ENCODE data around the gene VPS45.

VPS45 gene

GRCh38 chr1:150187560-150187931 lies 120.0 kb downstream of the VPS45 start:
- no peak for DNase-seq (ENCODE audit: low spot score)

- no peak for DNase-seq (ENCODE audit: low spot score)
Observed at GRCh38 chr1:150192012-150192411, 124.4 kb downstream of the VPS45 start.

DNA sequence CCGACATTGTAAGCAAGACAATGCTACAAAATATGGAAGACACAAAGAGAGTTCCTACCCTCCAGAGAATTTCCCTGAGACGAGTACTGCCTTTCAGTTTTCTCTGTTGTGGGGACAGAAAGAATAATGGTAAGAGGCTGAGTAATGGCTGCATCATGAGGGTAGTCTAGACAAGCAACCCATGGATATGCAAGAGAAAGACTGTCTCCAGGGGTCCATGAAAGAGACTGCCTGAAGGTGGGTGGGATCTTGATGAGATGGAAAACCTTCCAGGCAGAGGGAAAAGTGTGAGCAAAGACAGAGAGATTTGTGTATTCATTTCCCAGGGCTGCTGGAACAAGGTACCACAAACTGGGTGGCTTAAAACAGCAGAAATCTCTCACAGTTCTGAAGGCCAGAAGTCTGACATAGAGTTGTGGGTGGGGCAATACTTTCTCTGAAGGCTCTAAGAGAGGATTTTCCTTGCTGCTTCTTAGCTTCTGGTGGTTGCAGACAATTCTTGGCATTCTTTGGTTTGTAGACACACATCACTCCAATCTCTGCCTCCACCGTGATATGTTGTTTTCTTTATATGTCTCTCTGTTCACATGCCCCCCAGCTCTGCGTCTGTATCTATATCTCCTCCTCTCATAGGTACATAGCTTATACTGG lies 126.9 kb downstream of the VPS45 start:
- DNase-seq (ENCODE audit: low spot score), result no peak
